ENCODE data around the gene NFYB. TPM values are rescaled to one million over a fixed set of nuclear protein-coding genes. Genes with fewer than 3 reads are reported as not detected.

NFYB gene
- total and polyA plus RNA-seq, 9 of the 15 experiments (the other 6 are each of a cell fraction or from before 2014, with no cell fraction given), result 14.5 to 51.5 (median 32.3) TPM

DNA sequence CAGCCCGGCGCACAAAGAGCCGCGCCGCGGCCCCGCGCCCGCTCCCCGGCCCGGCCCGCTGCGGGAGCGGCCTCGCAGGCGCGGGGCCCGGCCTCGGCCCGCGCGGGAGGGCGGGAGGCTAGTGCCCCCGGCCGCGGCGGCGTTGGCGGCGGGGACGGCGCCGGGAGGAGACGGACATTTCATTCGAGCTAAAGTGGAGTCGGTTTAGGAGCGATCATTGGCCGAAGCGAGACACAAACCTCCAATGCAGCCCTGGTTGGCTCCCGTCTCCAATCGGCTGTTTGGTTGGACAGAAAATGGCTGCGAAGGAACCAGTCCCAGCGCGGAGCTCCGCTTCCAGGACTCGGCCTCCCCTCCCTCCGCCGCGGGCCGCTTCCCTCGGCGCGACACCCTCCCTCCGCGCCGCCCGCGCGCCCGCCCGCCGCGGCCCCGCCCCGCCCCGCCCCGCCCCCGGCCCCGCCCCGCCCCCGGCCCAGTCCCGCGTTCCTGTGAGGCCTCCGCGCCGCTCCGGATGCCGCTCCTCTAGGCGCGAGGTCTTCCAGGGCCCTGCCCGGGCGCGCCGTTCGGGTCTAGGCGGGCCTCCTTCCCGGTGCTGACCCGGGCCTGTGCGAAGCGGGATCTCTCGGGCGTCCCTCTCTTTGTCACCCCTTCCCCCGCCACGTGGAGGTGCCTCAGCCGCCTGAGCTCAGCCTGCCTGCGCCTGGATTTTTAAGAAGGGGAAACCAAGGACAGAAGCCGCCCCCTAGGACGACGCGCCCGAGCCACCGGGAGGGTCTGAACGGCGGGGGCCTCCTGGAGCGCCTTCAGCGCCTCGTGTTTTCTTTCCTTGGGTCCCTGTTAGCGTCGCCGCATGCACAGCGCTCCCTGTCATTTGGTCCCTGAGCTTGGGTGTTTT, at the start of gene NFYB (continued):
- TF ChIP-seq HEY1 (CRISPR knock-in tag; IDR thresholded peaks at IDR 0.05; ENCODE audit: borderline replicate concordance) (no peak), HNRNPUL1 (IDR thresholded peaks at IDR 0.05; ENCODE audit: low read length) (no peak), HNRNPL (IDR thresholded peaks at IDR 0.05; ENCODE audit: low read depth, low read length) (no peak), ZNF668 (CRISPR knock-in tag; IDR thresholded peaks at IDR 0.05) (no peak), ZC3H4 (CRISPR knock-in tag; IDR thresholded peaks at IDR 0.05; ENCODE audit: borderline replicate concordance) (no peak), SIRT6 (IDR thresholded peaks at IDR 0.05; ENCODE audit: low read depth, low read length) (no peak), BRD9 (IDR thresholded peaks at IDR 0.05; ENCODE audit: low read depth, partially characterized antibody) (no peak), SMAD4 (CRISPR knock-in tag; conservative IDR thresholded peaks at IDR 0.05) (peak; percentile 54; the same call in 1 of the 2 replicates), SIN3B (IDR thresholded peaks at IDR 0.05; ENCODE audit: low read depth) (no peak), ZNF780A (CRISPR knock-in tag; IDR thresholded peaks at IDR 0.05) (no peak), ZEB2 (IDR thresholded peaks at IDR 0.05) (no peak), GATAD2B (IDR thresholded peaks at IDR 0.05; ENCODE audit: borderline replicate concordance) (no peak), CEBPG (CRISPR knock-in tag; IDR thresholded peaks at IDR 0.05) (no peak), CEBPG (tag; conservative IDR thresholded peaks at IDR 0.05 in 1 of 2, IDR thresholded peaks at IDR 0.05 in 1 of 2) (no peak), THRAP3 (IDR thresholded peaks at IDR 0.05; ENCODE audit: borderline replicate concordance) (no peak), CBFA2T2 (conservative IDR thresholded peaks at IDR 0.05) (no peak), GABPB2 (CRISPR knock-in tag; conservative IDR thresholded peaks at IDR 0.05) (no peak)
- TF ChIP-seq, protein P1, sequence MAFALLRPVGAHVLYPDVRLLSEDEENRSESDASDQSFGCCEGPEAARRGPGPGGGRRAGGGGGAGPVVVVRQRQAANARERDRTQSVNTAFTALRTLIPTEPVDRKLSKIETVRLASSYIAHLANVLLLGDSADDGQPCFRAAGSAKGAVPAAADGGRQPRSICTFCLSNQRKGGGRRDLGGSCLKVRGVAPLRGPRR (CRISPR knock-in tag; IDR thresholded peaks at IDR 0.05), result no peak
- TF ChIP-seq, protein P2, sequence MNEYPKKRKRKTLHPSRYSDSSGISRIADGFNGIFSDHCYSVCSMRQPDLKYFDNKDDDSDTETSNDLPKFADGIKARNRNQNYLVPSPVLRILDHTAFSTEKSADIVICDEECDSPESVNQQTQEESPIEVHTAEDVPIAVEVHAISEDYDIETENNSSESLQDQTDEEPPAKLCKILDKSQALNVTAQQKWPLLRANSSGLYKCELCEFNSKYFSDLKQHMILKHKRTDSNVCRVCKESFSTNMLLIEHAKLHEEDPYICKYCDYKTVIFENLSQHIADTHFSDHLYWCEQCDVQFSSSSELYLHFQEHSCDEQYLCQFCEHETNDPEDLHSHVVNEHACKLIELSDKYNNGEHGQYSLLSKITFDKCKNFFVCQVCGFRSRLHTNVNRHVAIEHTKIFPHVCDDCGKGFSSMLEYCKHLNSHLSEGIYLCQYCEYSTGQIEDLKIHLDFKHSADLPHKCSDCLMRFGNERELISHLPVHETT (CRISPR knock-in tag; conservative IDR thresholded peaks at IDR 0.05 in 1 of 2, IDR thresholded peaks at IDR 0.05 in 1 of 2), result peak in 1 of 2 experiments; percentile 93; a peak in 2 of 4 replicates
- TF ChIP-seq, protein P3, sequence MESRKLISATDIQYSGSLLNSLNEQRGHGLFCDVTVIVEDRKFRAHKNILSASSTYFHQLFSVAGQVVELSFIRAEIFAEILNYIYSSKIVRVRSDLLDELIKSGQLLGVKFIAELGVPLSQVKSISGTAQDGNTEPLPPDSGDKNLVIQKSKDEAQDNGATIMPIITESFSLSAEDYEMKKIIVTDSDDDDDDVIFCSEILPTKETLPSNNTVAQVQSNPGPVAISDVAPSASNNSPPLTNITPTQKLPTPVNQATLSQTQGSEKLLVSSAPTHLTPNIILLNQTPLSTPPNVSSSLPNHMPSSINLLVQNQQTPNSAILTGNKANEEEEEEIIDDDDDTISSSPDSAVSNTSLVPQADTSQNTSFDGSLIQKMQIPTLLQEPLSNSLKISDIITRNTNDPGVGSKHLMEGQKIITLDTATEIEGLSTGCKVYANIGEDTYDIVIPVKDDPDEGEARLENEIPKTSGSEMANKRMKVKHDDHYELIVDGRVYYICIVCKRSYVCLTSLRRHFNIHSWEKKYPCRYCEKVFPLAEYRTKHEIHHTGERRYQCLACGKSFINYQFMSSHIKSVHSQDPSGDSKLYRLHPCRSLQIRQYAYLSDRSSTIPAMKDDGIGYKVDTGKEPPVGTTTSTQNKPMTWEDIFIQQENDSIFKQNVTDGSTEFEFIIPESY (CRISPR knock-in tag; IDR thresholded peaks at IDR 0.05), result peak; percentile 47; the same call in 1 of the 2 replicates
- TF ChIP-seq, protein P4, sequence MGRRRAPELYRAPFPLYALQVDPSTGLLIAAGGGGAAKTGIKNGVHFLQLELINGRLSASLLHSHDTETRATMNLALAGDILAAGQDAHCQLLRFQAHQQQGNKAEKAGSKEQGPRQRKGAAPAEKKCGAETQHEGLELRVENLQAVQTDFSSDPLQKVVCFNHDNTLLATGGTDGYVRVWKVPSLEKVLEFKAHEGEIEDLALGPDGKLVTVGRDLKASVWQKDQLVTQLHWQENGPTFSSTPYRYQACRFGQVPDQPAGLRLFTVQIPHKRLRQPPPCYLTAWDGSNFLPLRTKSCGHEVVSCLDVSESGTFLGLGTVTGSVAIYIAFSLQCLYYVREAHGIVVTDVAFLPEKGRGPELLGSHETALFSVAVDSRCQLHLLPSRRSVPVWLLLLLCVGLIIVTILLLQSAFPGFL (CRISPR knock-in tag; IDR thresholded peaks at IDR 0.05), result no peak
- TF ChIP-seq, protein P5, sequence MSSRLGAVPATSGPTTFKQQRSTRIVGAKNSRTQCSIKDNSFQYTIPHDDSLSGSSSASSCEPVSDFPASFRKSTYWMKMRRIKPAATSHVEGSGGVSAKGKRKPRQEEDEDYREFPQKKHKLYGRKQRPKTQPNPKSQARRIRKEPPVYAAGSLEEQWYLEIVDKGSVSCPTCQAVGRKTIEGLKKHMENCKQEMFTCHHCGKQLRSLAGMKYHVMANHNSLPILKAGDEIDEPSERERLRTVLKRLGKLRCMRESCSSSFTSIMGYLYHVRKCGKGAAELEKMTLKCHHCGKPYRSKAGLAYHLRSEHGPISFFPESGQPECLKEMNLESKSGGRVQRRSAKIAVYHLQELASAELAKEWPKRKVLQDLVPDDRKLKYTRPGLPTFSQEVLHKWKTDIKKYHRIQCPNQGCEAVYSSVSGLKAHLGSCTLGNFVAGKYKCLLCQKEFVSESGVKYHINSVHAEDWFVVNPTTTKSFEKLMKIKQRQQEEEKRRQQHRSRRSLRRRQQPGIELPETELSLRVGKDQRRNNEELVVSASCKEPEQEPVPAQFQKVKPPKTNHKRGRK (tag; IDR thresholded peaks at IDR 0.05), result no peak

Measured in K562 (cell line).